ENCODE data around the gene GPR26.

GPR26 gene, protein sequence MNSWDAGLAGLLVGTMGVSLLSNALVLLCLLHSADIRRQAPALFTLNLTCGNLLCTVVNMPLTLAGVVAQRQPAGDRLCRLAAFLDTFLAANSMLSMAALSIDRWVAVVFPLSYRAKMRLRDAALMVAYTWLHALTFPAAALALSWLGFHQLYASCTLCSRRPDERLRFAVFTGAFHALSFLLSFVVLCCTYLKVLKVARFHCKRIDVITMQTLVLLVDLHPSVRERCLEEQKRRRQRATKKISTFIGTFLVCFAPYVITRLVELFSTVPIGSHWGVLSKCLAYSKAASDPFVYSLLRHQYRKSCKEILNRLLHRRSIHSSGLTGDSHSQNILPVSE

GRCh38 chr10:123666318-123667236, at the start of gene GPR26:
TSS of gene GPR26 (plus strand) at chr10:123666355. CDS start at chr10:123666408, 53 bp downstream.
- no peak for DNase-seq

GRCh38 chr10:123618224-123618623, 47.9 kb upstream of the GPR26 start:
- DNase-seq, result no peak

DNA sequence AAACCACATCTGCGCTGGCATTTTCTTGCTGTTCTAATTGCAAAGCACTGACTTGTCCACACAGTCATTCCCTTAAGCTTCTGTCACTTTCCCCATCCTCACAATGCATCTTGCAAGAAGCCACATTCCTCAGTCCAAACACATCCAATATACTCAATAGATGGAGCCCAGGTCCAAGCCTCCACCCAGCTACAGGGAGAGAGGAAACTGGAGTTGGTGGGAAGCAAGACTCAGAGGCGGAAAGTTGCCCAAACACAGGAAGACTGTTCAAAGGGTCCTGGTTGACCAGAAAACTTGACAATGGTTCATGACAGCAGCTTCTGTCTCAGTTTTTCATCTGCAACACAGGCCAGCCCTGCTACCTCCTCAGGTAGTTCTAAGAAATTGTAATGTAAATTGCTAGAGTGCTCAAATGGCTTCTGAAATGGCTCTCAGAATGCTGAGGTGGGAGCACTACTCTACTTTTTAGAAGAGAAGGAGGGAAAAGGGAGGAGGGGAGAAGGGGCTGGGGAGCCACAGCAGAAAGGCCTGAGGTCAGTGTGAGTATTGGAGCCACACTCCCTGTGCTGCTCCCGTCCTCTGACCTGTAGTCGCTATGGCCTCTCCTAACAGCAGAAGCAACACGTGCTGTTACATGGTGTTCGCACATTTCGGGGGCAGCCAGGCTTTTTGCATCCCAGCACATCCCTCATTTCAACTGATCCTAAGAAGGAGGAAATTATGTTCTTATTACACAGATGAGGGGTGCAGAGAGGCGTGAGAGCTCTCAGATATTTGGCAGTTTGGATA, 46.9 kb upstream of the GPR26 start:
- no peak for DNase-seq

DNA sequence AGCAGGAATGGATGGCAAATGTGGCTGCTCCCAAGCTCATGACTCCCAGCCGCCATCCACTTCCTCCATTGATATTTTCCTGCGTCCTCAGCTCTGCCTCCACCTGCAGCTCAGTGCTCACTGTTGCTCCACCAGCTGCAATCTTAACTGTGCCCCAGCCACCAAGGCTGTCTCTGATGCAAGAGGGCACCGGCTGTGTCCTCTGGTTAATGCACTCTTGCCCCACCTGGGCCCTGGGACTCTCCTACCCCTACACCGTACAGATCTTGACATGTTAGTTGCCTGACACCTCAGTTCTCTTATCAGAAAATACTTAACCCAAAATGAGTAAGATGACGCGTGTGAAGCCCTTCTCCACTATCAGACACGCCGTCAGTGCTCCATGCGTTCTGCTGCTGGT, 45.5 kb upstream of the GPR26 start:
- DNase-seq, result no peak

DNA sequence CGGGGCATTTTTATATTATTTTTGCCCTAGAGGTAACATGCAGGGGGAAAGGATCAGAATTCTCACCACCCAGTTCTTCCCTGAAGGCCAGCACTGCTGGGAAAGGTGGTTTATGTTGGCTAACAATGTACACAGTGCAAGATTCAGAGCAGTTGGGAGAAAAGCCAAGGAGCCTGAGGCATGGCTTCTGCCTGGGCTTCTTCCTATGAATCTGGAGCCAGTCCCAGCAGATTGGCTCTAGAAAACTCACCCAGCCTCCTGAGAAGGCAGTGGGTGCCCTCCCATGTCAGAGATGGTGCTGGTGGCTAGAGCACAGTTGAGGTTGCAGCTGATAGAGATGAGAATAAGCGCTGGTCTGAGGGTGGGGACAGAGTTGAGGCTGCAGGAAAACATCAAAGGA, 44.7 kb upstream of the GPR26 start:
- DNase-seq, result no peak

GRCh38 chr10:123621916-123622315, 44.2 kb upstream of the GPR26 start:
- no peak for DNase-seq

DNA sequence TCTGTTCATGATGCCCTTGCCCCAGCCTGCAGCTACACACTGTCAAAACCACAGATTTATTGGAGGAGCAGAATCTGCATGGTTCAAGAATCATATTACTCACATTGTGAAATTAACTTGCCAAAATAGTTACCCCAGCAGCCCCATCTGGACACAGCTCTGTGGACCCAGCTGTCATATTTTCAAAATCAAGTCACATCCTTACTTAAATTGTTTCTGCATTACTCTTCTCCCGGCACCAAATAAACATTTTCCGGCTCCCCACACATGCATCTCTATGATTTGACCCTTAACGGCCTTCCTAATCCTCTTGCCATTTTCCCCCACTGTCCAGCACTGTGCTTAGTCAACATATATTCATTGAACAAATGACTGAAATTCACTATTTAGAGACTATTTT, 43.8 kb upstream of the GPR26 start:
- no peak for DNase-seq

- DNase-seq, result no peak
Measured at GRCh38 chr10:123624086-123624485, 42.1 kb upstream of the GPR26 start.

GRCh38 chr10:123633106-123633505, 33.0 kb upstream of the GPR26 start:
- DNase-seq, result no peak

DNA sequence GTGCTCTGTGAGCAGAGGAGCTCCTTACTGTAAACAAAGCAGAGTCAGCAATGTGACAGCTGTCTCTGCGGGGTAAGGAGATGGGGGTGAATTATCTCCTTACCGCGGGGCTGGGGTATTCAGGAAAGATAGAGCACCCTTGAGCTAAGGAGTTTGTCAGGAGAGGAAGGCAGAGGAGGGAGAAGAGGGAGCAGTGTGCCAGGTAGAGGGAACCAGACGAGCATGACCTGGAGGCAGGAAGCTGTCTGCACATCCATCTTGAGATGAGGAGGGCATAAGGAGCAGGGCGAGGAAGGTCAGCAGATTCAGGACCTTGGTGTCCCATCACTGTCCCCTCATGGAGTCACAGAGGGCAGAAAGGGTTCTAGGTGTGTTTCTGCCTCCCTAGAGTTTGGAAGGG, 32.5 kb upstream of the GPR26 start:
- no peak for DNase-seq

DNA sequence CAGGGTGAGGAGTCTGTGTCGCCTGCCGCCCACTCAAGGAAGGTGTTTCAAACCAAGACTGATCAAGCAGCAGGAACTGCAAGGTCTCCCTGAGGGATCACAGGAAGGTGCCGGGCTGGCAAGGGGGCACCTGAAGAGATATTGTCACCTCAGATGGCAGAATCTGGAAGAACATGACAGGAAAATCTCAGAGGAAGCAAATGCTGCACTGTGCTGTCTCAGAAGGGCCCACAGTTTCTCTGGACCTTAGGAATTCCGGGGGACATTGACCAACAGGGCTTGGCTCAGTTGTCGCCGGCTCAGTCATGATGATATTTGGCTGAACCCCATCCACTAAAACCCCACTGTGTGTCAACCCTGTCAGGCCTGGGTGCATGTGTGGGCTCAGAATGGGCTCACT, 31.9 kb upstream of the GPR26 start:
- no peak for DNase-seq

DNA sequence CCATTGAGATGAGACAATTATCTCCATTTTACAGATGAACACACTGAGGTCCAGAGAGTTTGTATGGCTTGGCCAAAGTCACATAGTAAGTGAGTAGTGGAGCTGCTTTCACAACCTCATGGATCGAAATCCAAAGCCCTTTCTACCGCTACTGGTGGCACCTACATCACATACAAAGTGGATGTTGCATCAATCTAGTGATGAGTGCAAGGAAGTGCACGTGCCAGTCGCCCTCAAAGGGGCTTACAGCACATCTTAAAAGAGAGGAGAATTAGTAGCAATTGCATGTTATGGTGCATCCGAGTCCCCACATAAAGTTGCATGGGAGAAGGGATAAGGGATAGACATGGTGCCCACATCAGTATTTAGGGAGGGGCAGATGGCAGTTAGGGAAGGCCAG, 31.0 kb upstream of the GPR26 start:
- DNase-seq, result no peak

- no peak for DNase-seq
Measured at GRCh38 chr10:123635745-123636144, 30.4 kb upstream of the GPR26 start.

DNA sequence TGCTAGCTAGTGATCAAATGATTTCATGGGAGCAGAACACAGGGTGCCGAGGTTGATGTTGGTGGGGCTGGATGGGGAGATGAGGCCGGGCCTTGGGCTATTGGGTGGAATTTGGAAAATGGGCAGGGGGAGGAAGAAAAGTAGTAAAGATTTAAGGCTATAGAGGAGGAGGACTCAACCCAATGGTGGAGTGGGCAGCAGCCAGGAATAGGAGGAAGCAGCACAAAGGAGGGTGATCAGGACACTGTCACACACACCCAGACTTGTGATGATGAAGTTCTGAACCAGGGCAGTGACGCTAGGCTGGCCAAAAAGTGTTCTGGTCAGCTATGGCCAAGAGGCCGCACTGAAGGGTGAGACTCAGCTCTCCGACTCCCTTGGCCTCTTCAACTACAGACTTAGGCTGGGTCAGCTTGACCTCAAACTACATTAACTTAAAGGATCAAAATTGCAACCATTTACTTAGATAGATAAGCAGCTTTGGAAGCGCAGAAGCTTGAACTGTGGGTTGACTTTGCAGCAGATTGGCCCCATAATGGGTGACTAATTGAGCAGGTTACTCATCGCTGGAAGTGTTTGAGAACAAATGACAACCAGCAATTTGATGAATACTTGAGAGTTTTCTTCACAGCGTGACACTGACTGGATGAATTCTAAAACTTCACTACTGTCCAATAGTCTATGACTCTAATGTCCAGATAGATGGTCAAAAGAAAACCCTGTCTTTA, 29.4 kb upstream of the GPR26 start:
- DNase-seq, result no peak

DNA sequence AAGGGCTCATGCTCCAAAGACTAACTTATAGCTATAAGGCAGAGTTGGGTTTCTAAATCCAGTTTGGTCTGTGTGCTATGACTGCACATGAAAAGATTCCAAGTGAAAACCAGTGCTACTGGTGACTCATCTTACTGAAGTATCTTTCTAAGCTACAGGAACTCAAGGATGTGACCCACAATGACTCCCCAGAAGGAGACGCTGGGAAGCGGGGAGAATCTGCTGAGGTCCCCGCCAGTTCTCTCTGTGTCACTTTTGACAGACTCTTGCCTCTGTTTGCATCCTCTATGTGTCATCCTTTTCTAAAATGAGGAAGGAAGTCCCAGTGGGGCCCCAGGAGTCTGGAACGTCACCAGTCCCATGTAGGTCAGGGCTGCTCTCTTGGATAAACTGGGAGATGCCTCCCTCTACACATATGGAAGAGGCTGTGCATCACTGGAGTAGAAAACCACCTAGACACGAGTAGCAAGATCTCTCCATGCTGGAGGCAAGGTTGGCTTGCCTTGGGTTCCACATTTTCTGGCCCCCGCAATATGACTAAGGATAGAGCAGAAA, 28.8 kb upstream of the GPR26 start:
- DNase-seq, result no peak

- no peak for DNase-seq
Measured at GRCh38 chr10:123639131-123639530, 27.0 kb upstream of the GPR26 start.

- no peak for DNase-seq
Measured at GRCh38 chr10:123640016-123640535, 26.1 kb upstream of the GPR26 start.

DNA sequence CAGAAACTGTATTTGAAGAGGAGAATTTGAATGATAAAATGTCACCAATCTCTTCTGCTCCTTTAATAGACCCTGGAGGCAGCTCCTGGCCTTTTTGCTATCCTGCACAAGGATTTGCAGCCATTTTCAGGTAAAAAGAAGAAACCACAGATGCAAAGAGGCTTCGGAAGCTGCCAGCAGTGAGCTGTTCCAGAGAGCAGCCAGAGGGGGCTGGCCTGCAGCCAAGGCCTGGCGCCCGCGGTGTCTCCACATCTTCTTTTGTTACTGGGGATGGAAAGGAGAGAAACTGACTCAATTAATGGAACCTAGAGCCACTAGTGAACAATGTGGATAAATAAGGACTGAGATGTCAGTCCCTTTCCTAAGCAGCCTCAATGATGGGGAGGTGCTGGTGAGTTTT, 23.9 kb upstream of the GPR26 start:
- no peak for DNase-seq

- DNase-seq, result no peak
Measured at GRCh38 chr10:123642697-123643096, 23.5 kb upstream of the GPR26 start.

DNA sequence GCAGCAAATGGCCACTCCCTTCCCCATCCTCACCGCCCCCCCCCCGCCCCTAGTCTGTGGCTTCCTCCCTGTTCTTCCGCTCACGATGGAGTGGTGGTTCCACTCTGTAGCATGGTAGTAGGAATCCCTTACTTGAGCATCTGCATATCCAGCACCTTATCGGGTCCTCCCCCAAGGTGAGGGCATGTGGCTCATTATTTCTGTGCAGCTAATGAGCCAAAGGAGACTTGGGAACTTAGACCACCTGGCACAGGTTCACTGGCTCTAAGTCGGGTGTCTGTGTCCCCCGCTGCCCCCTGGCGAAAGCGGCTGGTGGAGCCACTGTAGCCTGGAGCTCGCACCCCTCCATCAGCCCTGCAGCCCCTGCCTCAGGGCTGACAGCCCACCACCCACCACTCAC, 22.8 kb upstream of the GPR26 start:
- no peak for DNase-seq

DNA sequence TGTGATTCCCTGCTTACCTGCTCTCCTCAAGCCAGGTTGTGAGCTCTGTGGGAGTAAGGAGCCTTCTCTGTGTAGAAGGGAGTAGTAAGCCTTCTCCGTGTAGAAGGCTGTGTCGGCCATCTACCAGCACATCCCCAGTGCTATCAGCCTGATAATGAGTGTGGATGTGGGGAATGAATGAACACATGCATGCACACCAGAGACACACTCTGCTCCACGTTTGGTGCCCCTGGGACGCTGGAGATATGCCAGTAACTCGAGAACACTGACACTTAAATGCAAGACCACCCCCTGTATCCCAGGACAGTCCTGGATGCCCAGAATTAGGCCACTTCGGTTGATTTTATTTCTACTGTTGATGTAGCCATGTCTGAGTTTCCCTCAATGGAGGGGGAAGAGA, 21.1 kb upstream of the GPR26 start:
- DNase-seq, result no peak

- no peak for DNase-seq
Measured at GRCh38 chr10:123645615-123646014, 20.5 kb upstream of the GPR26 start.
